Measurements from ENCODE around the gene IL19. TPM values are rescaled to one million over a fixed set of nuclear protein-coding genes. Genes with fewer than 3 reads are reported as not detected.

IL19 gene
- total RNA-seq, 1 experiment from 2014 or later = not detected

- TF ChIP-seq CTCF (conservative IDR thresholded peaks at IDR 0.05) = no peak
- H2BK120ac ChIP-seq (ENCODE audit: low read depth, low read length, poor library complexity, severe bottlenecking) = no peak overlapping the region
- H4K8ac ChIP-seq (replicated peaks; ENCODE audit: insufficient read length, low read depth, low read length) = no peak overlapping the region
- no peak for DNase-seq
- no peak overlapping the region for H2BK15ac ChIP-seq (ENCODE audit: low read depth, low read length)
- H3K9me3 ChIP-seq (ENCODE audit: control insufficient read depth, low read depth, low read length) = no peaks in the 10 kb centered on the region
- H3K27me3 Mint-ChIP-seq (ENCODE audit: low read depth) = peaks cover 3% of the 10 kb centered on the region
- H3K79me2 ChIP-seq (ENCODE audit: insufficient read depth, low read length) = no peaks in the 10 kb centered on the region
- no peak overlapping the region for H3K18ac ChIP-seq (ENCODE audit: insufficient read length, low read depth, low read length)
- peaks cover 6% of the 10 kb centered on the region for H3K4me1 ChIP-seq (ENCODE audit: insufficient read depth, low read length)
- H4K5ac ChIP-seq (ENCODE audit: insufficient read length, low read depth, low read length) = no peak overlapping the region
- H2BK20ac ChIP-seq (ENCODE audit: low read depth, low read length, poor library complexity, severe bottlenecking) = no peak overlapping the region
- no CpG with 5 or more reads among the region's 1 CpG for WGBS (ENCODE audit: extremely low coverage, insufficient read length, low lambda C conversion rate)
- H3K27ac Mint-ChIP-seq = no peak overlapping the region
- H3K4me3 Mint-ChIP-seq = no peak overlapping the region
- no peak overlapping the region for H2BK5ac ChIP-seq (ENCODE audit: insufficient read length, low read length)
- H4K20me1 ChIP-seq (ENCODE audit: control insufficient read depth, insufficient read depth, insufficient read length) = no peaks in the 10 kb centered on the region
- no peak overlapping the region for H3T11ph ChIP-seq (ENCODE audit: low read length)
- H3K36me3 Mint-ChIP-seq (ENCODE audit: insufficient read depth in 1 of 3, low read depth in 3 of 3) = no peaks in the 10 kb centered on the region
- H3K56ac ChIP-seq (ENCODE audit: insufficient read length, low read depth, low read length) = no peak overlapping the region
- H3K9me3 Mint-ChIP-seq = peaks cover 0 to 3% of the 10 kb centered on the region in 2 experiments; a peak in 2 of 5 replicates
- no peaks in the 10 kb centered on the region for H3K79me1 ChIP-seq (ENCODE audit: insufficient read depth, low read depth, low read length, poor library complexity, severe bottlenecking)
- H4K91ac ChIP-seq (ENCODE audit: insufficient read length, low read depth, low read length) = no peak overlapping the region
- no peak overlapping the region for H3K14ac ChIP-seq (ENCODE audit: insufficient read depth, low read length)
- no peak overlapping the region for H3K4ac ChIP-seq (ENCODE audit: low read depth, low read length)
- H3K23ac ChIP-seq (ENCODE audit: insufficient read length, low read depth, low read length) = no peak overlapping the region
- no peak overlapping the region for H2AK5ac ChIP-seq (ENCODE audit: insufficient read length, low read length)
- H2BK12ac ChIP-seq (ENCODE audit: insufficient read length, low read depth, low read length) = no peak overlapping the region
- peaks cover 17 to 21% of the 10 kb centered on the region in 2 experiments for H3K4me1 Mint-ChIP-seq
- no peak overlapping the region for H3K4me2 ChIP-seq (ENCODE audit: insufficient read depth, insufficient read length, low read length)
- H2AFZ ChIP-seq (ENCODE audit: low read length) = no peak overlapping the region
- H3K9ac ChIP-seq (ENCODE audit: extremely low read depth, insufficient read length, low read length) = no peak overlapping the region
- H3K27ac ChIP-seq (ENCODE audit: insufficient read length, low read depth, low read length) = no peak overlapping the region
- H3K27me3 ChIP-seq (ENCODE audit: insufficient read depth, low read length) = no peaks in the 10 kb centered on the region
- H3K23me2 ChIP-seq (ENCODE audit: insufficient read length, low read depth, low read length, poor library complexity, severe bottlenecking) = no peaks in the 10 kb centered on the region
Observed at GRCh38 chr1:206886831-206887230, 116.3 kb downstream of the IL19 start.

Data from H9 (cell line).